ENCODE results near the gene BICD1.

BICD1 gene

GRCh38 chr12:32343496-32343895, 236.8 kb downstream of the BICD1 start:
- TF ChIP-seq, protein P1, sequence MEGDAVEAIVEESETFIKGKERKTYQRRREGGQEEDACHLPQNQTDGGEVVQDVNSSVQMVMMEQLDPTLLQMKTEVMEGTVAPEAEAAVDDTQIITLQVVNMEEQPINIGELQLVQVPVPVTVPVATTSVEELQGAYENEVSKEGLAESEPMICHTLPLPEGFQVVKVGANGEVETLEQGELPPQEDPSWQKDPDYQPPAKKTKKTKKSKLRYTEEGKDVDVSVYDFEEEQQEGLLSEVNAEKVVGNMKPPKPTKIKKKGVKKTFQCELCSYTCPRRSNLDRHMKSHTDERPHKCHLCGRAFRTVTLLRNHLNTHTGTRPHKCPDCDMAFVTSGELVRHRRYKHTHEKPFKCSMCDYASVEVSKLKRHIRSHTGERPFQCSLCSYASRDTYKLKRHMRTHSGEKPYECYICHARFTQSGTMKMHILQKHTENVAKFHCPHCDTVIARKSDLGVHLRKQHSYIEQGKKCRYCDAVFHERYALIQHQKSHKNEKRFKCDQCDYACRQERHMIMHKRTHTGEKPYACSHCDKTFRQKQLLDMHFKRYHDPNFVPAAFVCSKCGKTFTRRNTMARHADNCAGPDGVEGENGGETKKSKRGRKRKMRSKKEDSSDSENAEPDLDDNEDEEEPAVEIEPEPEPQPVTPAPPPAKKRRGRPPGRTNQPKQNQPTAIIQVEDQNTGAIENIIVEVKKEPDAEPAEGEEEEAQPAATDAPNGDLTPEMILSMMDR (IDR thresholded peaks at IDR 0.05; ENCODE audit: unreplicated experiment in 3 of 3): no peak
- Mint-ChIP-seq H3K27me3 (ENCODE audit: low read depth) (no peaks in the 10 kb centered on the region), H3K4me3 (no peak overlapping the region), H3K36me3 (ENCODE audit: low read depth) (peaks cover 16% of the 10 kb centered on the region), H3K27ac (no peak overlapping the region), H3K4me1 (no peaks in the 10 kb centered on the region), H3K9me3 (no peaks in the 10 kb centered on the region)

- TF ChIP-seq, protein P1 (IDR thresholded peaks at IDR 0.05; ENCODE audit: unreplicated experiment in 3 of 3): no peak
- H3K27me3 Mint-ChIP-seq (ENCODE audit: low read depth): no peaks in the 10 kb centered on the region
- no peak overlapping the region for H3K4me3 Mint-ChIP-seq
- no peaks in the 10 kb centered on the region for H3K9me3 Mint-ChIP-seq
- H3K27ac Mint-ChIP-seq: no peak overlapping the region
- H3K4me1 Mint-ChIP-seq: no peaks in the 10 kb centered on the region
- peaks cover 11% of the 10 kb centered on the region for H3K36me3 Mint-ChIP-seq (ENCODE audit: low read depth)
Measured at GRCh38 chr12:32344047-32344446, 237.4 kb downstream of the BICD1 start.

DNA sequence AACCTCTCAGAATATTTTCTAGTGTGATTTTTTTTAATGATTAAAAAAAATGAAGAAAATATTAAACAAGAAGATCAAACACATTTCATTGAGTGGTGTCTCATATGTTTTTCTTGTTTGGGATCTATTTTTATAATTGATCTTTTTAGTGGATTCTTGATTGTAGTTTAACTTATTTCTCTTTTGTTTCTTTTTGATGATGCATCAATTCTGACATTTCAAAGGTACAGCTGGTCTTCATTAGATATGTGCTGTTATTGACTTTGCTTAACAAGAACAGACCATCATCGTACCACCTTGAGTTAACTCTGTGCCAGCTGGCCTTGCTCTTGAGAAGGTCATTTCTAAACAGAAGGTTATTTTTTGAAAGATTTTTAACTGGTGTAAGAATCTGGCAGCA, 246.9 kb downstream of the BICD1 start:
- Mint-ChIP-seq H3K27ac (no peak overlapping the region), H3K36me3 (ENCODE audit: low read depth) (peaks cover 6% of the 10 kb centered on the region), H3K4me3 (no peak overlapping the region), H3K27me3 (ENCODE audit: low read depth) (no peaks in the 10 kb centered on the region), H3K9me3 (no peaks in the 10 kb centered on the region), H3K4me1 (no peaks in the 10 kb centered on the region)
- TF ChIP-seq, protein P1 (IDR thresholded peaks at IDR 0.05; ENCODE audit: unreplicated experiment in 3 of 3): no peak

DNA sequence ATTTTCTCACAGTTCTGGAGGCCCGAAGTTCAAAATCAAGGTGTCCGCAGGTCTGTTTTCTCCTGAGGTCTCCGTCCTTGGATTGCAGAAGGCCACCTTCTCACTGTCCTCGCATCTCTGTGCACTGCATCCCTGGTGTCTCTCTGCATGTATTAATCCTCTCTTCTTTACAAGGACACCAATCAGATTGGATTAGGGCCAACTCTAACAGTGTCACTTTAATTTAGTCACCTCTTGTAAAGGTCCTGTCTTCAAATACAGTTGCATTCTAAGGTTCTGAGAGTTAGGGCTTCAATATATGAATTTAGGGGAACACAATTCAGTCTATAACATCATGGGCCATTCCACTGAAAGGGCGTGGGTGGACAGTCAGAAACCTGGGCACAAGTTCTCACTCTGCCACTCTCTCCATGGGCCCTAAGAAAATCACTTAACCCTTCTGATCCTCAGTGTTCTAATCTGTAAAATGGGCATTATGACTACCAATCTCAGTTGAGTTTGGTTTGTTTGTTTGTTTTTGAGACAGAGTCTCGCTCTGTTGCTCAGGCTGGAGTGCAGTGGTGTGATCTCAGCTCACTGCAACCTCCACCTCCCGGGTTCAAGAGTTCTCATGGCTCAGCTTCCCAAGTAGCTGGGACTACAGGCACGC, 251.1 kb downstream of the BICD1 start:
- TF ChIP-seq, protein P1 (IDR thresholded peaks at IDR 0.05; ENCODE audit: unreplicated experiment in 3 of 3): no peak
- H3K4me3 Mint-ChIP-seq: no peak overlapping the region
- H3K27me3 Mint-ChIP-seq (ENCODE audit: low read depth): no peaks in the 10 kb centered on the region
- H3K27ac Mint-ChIP-seq: no peak overlapping the region
- H3K9me3 Mint-ChIP-seq: no peaks in the 10 kb centered on the region
- peaks cover 6% of the 10 kb centered on the region for H3K36me3 Mint-ChIP-seq (ENCODE audit: low read depth)
- H3K4me1 Mint-ChIP-seq: no peaks in the 10 kb centered on the region

GRCh38 chr12:32360956-32361355, 254.3 kb downstream of the BICD1 start:
- H3K27me3 Mint-ChIP-seq (ENCODE audit: low read depth): no peaks in the 10 kb centered on the region
- H3K36me3 Mint-ChIP-seq (ENCODE audit: low read depth): peaks cover 3% of the 10 kb centered on the region
- TF ChIP-seq, protein P1 (IDR thresholded peaks at IDR 0.05; ENCODE audit: unreplicated experiment in 3 of 3): no peak
- H3K4me1 Mint-ChIP-seq: peaks cover 6% of the 10 kb centered on the region
- no peak overlapping the region for H3K27ac Mint-ChIP-seq
- no peak overlapping the region for H3K4me3 Mint-ChIP-seq
- H3K9me3 Mint-ChIP-seq: no peaks in the 10 kb centered on the region

DNA sequence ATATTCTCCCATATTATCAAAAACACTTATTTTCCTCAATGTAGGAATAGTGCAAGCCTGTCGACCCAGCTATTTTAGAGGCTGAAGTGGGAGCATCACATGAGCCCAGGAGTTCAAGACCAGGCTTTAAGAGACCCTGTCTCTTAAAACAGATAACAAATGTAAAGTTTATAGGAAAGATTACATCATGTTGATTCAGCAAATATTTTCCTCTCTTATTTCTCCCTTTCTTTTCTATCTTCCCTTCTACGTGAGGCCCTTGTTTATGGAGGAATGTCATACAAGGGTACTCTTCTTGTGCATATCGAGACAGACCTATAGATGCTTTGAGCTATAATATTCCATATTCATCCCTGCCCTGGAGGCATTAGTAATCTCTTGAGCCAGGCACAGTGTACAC, 256.2 kb downstream of the BICD1 start:
- H3K4me1 Mint-ChIP-seq: peaks cover 16% of the 10 kb centered on the region
- TF ChIP-seq, protein P1 (IDR thresholded peaks at IDR 0.05; ENCODE audit: unreplicated experiment in 3 of 3): no peak

More for the DNA sequence above, 256.2 kb downstream of the BICD1 start:
- Mint-ChIP-seq H3K27me3 (ENCODE audit: low read depth) (no peaks in the 10 kb centered on the region), H3K36me3 (ENCODE audit: low read depth) (no peaks in the 10 kb centered on the region), H3K27ac (no peak overlapping the region), H3K9me3 (no peaks in the 10 kb centered on the region), H3K4me3 (no peak overlapping the region)

All from nephron (organoid).